Pulmonary artery endothelial cell (primary cell): ENCODE results near the gene UBE3C. TPM values are rescaled to one million over a fixed set of nuclear protein-coding genes. Genes with fewer than 3 reads are reported as not detected.

Experiments
- DNase-seq: peaks from one replicate; pipeline ENCODE4 v3.0.0-alpha.2; 2011; ENCODE audit warnings: low read depth, low spot score
- total RNA-seq: library from RNA; depleted of rRNA; stranded (reverse); fragments of >200 nt; gene quantifications from 2 replicates; pipeline ENCODE4 v1.2.3, GENCODE V29; 2014

UBE3C gene
- total RNA-seq, 1 donor from 2014 or later = 115 TPM

DNA sequence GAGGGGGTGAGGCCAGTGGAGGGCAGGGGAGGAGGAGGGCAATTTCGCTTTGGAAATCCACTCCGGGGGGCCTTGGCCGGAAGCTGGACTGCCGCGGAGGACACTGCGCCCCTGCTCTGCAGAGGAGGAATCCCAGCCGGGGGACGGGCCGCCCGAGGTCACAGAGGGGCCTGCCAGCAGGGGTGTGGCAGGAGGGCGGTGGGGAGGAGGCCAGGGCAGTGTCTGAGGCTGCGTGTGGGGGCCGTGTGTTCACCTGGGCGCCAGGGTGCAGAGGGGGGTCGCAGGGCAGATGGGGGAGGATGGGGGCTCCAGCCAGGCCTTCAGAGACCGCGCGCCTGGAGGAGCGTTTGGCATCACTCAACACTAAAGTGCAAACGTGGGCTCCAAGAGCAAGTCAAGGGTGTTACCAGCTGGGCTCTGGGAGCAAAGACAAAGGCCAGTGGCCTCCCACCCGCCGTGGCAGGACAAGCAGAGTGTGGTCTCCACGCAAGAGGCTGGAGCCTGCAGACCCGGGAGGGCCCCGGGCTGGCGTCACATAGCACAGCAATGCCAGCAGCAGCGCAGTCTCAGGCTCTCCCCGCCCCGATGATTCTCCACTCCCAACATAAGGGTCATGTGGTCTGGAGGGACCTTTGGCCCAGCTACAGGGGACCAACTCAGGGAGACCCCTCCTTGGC is 152.8 kb downstream of the UBE3C start:
- DNase-seq = no peak

DNA sequence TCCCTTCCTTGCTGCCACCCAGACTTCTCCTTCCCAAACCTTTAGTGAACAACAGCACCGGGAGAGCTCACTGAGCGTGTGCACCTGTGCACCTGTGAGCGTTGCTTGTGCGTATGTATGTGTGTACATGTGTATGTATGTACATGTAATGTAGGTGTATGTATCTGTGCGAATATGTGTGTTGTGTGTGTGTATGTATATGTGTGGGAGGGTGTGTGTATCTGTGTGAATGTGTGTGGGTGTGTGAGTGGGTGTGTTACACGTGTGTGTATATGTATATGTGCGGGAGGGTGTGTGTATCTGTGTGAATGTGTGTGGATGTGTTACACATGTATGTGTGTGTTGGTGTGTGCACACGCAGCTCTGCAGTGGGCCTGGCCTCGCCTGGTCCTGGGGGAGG is 153.5 kb downstream of the UBE3C start:
- DNase-seq = no peak

DNA sequence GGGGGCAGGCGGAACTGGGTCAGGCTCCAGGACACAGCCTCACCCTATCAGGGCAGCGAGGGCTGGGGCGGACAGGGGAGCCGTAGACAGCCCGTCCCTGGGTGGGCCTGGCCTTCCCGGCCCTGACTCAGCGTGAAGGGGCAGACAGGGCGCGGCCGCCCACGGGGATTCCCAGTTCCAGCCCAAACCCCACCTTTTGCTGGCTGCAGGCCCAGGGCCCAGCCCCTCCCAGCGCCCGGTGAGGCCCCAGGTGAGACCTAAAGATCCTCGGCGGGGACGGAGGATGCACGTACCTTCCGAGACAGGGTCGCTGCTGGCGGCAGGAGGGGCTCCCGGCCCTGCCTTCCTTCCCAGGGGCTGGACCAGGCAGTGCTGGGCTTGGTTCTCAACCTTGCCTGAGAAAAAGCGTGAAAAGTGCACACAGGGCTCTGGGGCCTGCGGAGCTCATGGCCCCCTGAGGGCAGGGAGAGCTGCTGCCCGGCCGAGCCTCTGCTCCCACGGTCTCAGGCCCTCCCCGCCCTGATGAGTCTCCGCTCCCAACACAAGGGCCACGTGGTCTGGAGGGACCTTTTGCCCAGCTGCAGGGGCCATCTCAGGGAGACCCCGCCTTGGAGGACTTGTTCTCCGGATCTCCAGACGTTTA is 154.2 kb downstream of the UBE3C start:
- no peak for DNase-seq

DNA sequence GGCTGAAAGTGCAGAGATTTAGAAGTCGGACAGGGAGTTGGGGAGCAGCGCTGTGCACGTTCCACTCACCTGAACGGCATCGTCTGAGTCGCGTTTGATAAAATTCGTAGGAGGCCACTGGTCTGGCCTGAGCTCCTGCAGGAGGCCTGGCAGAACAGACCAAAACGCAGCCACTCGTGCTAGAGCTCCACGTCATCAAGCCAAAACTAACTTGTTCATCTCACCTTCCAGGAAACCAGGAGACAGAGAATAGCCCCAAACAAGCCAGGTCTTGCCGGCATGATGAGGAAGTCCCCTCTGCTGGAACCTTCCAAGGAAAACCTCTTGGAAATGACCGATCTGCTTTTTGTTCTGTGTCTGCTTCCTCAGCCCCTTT is 154.7 kb downstream of the UBE3C start:
- DNase-seq = no peak

DNA sequence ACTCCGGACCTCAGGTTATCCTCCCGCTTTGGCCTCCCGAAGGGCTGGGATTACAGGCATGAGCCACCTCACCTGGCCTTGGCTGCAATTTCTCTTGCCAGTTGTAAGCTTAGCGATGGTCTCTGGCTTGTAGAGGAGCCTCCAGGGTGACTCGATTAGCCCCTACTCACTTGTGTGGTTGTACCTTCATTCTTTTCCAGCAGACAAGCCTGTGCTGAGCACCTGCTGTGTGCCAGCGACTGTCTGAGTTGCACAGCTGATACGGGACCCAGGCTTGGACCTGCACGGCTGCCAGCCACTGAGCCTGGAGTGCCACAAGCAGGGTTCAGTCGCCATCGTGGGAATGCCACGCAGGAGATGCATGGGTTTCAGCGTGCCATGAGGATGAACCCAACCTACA is 156.0 kb downstream of the UBE3C start:
- DNase-seq = no peak

DNA sequence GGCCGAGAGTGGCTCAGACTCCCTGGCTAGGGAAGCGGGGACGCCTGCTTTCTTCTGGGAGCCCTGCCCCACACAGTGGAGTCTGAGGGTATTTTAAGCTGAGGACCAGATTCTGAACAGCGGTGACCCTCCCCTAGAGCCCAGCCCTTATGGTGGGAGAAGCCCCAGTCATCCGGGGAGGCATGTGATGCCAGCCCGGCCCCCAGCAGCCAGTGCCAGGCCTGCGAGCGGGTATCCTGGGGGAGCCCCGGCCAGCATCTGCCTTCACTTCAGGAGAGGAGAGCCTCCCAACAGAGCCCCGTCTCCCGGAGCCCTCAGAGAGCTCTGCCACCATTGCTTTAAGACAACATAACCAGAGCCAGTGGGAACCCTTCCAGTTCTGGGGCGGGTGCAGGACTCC is 156.6 kb downstream of the UBE3C start:
- DNase-seq = no peak

DNA sequence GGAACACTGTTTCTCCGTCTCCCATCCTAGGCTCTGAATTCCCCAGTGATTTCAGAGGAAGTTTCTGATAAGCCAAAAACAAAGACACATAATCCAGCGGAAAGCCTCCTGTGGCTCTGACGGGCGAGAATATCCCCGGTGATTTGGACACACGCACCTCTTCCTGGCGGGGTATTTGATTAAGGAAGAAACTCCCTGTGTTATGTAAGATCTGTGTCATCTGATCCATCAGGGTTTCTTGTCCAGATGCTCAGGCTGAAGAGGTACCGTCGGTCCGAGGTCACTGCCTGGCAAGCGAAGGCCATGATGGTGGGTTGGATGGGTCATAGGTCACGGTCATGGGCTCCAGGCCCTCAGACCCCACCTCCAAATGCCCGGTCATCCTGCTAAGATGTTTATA is 158.5 kb downstream of the UBE3C start:
- no peak for DNase-seq

DNA sequence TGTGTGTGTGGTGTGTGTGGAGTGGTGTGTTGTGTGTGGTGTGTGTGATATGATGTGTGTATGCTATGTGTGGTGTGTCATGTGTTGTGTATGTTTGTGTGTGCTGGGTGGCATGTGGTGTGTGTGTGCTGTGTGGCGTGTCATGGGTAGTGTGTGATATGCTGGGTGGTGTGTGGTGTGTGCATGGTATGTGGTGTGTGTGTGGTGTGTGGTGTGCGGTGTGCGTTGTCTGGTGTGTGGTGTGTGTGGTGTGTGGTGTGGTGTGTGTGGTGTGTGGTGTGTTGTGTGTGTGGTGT is 160.5 kb downstream of the UBE3C start:
- DNase-seq = no peak

DNA sequence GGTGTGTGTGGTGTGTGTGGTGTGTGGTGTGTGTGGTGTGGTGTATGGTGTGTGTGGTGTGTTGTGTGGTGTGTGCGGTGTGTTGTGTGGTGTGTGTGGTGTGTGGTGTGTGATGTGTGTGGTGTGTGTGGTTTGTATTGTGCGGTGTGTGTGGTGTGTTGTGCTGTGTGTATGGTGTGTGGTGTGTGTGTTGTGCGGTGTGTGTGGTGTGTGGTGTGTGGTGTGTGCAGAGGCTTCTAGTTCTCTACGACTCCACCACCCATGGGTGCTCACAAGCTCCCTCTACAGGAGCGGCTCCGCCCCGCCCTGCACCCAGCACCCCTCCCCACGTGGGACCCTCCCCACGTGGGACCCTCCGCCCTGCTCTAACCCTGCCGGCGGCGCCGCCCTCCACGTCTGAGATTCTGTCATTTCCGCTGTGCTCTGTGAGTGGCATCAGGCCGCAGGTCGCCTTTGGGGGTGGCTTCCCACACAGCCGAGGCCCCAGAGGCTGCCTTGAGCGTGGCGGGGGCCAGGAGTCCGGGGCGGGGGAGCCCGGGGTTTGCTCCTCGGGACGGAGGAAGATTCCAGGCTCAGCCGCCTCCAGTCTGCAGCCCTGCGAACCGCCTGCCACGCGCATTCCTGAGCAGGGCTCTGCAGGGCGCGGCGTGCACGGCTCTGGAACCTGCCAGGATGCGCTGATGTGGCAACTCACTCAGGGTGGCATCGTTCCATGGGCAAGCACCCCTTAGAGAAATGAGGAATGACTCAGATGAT is 161.1 kb downstream of the UBE3C start:
- no peak for DNase-seq

DNA sequence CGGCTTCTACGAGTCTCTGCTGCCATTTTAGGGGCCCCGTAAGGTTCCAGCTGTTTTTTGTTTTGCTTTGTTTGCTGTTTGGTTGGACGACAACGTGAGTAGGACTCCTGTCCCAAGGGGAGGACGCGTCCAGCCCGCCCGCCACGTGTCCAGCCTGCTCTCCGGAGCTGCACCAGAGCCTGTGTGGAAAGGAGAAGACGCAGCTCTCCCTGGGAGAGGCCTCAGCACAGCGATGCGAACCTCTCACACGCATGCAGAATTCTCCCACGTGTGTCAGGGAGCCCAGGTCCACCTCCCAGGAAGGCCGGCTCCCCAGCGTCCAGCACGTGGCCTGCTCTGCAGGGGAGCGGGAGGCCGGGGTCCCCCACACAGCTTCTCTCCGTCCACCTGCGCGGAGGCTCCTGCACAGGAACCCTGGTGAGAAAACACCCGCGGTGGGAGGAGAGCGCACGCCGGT is 161.7 kb downstream of the UBE3C start:
- DNase-seq = no peak

DNA sequence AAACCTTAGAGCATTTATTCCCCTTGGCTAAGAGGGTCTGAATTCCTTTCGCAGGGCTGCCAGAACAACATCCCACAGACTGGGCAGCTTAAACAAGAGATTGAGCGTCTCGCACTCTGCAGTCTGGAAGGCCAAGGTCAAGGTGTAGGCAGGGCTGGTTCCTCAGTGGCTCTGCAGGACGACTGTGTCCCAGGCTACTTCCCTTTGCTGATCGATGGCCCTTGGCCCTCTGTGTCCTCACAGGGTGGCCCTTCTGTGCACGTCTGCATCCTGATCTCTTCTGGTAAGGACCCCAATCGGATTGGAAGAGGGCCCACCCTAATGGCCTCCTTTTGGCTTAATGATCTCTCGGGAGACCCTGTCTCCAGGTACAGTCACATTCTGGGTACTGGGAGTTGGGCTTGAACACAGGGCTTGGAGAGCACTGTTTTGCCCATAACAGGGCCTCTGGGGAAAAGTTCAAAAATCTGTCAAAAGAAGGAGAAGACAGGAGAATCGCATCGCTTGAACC is 162.9 kb downstream of the UBE3C start:
- no peak for DNase-seq

DNA sequence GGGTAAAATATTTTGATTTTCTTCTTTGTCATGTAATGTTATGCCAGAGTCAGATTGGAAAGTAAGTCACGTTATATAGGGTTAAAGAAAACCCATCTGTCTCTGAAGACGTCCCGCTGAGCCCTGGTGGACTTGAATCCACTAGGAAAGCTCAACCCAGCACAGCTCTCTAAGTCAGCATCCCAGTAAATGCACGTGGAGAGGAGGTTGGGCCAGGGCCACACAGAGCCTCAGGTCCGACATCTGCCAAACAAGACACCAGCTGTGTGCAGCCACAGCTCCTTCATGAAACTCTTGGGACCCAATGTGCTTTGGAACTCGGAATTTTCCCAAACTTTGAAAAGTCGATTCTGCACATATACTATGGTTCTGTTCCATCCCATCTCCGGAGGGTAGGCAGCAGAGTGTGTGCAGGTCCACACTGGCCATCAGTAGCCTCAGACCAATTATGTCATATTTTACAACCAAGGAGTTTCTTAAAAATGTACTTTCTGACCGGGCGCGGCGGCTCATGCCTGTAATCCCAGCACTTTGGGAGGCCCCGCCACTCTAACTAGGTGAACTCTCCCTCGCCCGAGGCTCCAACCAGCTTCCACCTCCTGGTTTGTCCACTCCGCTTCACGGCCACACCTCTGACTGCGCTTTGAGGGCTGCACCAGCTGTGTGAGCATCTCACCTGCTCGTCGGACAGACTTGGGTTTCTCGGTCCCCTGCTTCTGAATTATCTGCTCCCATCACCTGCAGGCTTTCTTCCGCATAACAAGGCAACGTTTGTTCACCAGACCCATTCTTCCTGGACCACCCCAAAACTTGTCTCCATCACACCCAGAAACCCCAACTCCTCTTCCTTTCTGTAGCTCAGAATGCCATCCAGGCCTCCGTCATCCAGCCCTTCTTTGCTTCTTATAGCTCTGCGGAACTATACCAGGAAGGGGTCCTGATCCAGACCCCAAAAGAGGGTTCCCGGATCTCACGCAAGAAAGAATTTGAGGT is 168.4 kb downstream of the UBE3C start:
- no peak for DNase-seq

DNA sequence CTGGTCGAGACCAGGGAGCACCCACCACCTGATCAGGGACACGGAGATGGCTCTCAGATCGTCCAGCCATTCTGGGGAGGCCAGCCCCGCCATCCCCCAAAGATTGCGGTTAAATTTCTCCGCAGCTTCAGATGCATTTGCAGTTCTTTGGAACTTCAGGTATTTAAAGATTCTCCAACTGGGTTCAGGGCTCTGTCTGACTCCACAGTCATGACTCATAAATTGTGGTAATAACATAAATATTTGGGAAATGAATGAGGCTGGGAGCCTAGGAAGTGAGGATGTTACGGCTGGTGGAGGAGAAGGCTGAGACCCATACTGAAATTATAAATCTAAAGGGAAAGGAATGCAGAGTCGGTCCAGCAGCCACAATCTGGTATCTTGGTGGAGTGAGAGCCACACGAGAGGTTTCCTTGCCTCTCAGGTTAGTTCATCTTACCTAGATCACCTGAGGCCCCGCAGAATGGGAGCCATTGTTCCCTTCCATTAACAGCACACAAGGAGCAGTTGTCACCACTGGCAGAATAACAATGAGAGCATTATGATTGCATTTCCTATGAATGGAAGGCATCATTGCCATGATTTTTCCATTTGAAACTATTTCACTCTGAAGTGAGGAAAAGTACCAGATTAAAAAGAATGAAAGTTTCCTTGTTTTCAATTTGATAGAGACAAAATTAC is 171.4 kb downstream of the UBE3C start:
- DNase-seq = no peak

DNA sequence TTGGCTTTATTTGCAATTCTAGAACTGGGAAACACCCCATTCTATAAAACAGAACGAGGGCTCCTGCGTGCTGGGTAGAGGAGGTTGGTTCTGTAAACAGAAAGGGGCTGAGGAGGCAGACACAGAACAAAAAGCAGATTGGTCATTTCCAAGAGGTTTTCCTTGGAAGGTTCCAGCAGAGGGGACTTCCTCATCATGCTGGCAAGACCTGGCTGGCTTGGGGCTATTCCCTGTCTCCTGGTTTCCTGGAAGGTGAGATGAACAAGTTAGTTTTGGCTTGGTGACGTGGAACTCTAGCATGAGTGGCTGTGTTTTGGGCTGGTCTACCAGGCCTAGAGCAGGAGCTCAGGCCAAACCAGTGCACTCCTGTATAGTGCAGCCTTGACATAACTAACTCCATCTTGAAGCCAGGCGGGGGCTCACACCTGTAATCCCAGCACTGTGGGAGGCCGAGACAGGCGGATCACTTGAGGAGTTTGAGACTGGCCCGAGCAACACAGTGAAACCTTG is 172.0 kb downstream of the UBE3C start:
- DNase-seq = no peak

DNA sequence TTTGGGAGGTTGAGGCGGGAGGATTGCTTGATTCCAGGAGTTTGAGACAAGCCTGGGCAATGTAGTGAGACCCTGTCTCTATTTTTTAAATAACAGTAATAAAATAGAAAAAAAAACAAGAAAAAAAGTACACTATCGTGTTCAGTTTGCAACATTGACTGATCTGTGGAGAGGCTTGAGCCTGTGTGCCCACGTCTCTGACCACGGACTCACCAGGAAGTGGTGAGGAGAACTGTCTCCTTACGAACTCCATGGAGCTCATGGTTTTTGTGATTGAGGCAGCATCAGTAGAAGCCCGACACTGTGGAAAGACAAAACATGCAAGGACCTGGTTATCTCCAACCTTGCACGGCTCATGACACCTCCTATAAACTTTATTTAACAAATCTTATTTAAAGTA is 174.2 kb downstream of the UBE3C start:
- DNase-seq = no peak

DNA sequence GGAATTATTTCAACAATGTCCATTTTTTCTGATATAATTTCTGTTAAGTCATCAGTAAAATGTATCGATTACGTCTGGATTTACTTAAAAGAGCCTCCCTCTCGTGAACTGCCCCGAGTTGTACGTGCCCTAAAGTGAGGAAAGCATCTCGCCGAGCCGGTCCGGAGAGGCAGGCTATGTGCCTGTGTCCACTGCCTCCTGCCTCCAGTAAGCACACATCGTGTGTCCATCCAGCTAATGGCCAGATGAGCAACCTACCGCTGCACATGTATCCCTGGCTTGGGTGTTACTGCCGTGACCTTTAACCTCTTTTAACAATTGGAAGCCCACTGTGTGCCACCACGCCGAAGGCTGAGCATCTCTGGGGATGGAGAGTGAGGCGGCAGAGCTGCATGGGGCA is 174.9 kb downstream of the UBE3C start:
- DNase-seq = no peak

DNA sequence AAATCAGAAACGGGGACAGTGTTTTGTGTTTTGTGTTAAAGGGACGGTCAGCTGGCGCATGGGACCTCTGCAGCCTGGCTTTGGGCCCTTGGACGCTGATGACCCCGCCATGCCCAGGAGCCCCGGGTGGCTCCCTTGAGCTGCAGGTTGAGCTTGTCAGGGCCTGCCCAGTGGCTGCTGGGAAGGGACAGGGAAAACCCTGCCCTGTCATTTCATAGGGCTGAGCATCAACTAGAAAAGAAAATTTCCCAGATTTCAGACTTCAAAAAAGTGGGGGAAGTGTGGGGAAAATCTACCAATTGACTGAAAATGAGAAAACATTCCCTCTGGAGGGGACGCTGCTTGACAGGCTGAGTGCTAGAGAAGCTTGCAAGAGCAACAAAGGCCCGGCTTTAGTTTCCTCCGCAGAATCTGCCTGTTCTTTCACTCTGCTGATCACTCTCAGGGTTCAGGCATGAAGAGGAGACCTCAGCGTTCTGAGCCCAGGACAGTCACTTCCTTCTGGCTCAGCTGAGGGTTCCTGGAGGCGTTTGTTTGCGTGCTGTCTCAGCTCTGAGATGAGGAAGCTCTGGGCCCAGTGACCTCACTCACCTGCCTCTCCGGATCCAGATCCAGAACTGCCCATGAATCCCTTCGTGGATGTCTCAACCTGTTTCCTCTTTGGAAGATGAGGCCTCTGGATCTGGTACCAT is 179.4 kb downstream of the UBE3C start:
- DNase-seq = no peak
